Lung (tissue), 12 donors: ENCODE data around the gene MAP3K4. TPM values are rescaled to one million over a fixed set of nuclear protein-coding genes. Genes with fewer than 3 reads are reported as not detected.

Experiments
- ATAC-seq: fragments of 200-7000 bp; cut with Tn5 transposase; one replicate; pipeline ENCODE4 v1.9.1; 2020; ENCODE audit warnings: moderate number of reproducible peaks; ENCODE audit not compliant: insufficient read depth, low FRiP score
- DNase-seq, 3 donors: peaks; one replicate each; pipeline ENCODE4 v3.0.0-alpha.2; 2013 to 2017
- H3K27ac ChIP-seq, 2 donors: one replicate each; pipeline ENCODE4 v1.5.1; 2013; ENCODE audit warnings: mild to moderate bottlenecking in 2 of 2, moderate library complexity in 2 of 2, control low read depth in 1 of 2, inconsistent platforms in 1 of 2, low read depth in 1 of 2, low read length in 1 of 2
- H3K27me3 ChIP-seq, 3 donors: one replicate each; pipeline ENCODE4 v1.5.1; 2013; ENCODE audit warnings: low read length in 2 of 3; ENCODE audit not compliant: control insufficient read depth in 3 of 3, insufficient read depth in 3 of 3
- H3K36me3 ChIP-seq, 4 donors: one replicate each; pipeline ENCODE4 v1.5.1; 2013; ENCODE audit warnings: low read length in 4 of 4, mild to moderate bottlenecking in 1 of 4, moderate library complexity in 1 of 4; ENCODE audit not compliant: control insufficient read depth in 4 of 4, insufficient read depth in 4 of 4
- H3K4me1 ChIP-seq, 5 donors: one replicate each; pipeline ENCODE4 v1.5.1; 2013; ENCODE audit warnings: low read length in 5 of 5, mild to moderate bottlenecking in 2 of 5, moderate library complexity in 1 of 5; ENCODE audit not compliant: control insufficient read depth in 5 of 5, insufficient read depth in 5 of 5
- H3K4me3 ChIP-seq: one replicate; pipeline ENCODE4 v1.5.1; 2013; ENCODE audit warnings: mild to moderate bottlenecking, control low read depth, moderate library complexity
- H3K9ac ChIP-seq, 2 donors: one replicate each; pipeline ENCODE4 v1.5.1; 2013; ENCODE audit warnings: low read length in 2 of 2, control low read depth in 1 of 2; ENCODE audit not compliant: insufficient read depth in 1 of 2
- H3K9me3 ChIP-seq, 4 donors: one replicate each; pipeline ENCODE4 v1.5.1; 2013; ENCODE audit warnings: low read length in 3 of 4, mild to moderate bottlenecking in 1 of 4, moderate library complexity in 1 of 4; ENCODE audit not compliant: control insufficient read depth in 4 of 4, insufficient read depth in 3 of 4
- WGBS, 2 donors: extraction: QIAGEN DNeasy Blood & Tissue Kit; methylation state at CpG; one replicate each; pipeline ENCODE4 v1.1.7; 2013; 5-methylcytosine and 5-hydroxymethylcytosine counted together
- polyA plus RNA-seq, 2 donors: library from polyadenylated mRNA; stranded (reverse); fragments of 200-250 nt; gene quantifications; one replicate each; pipeline ENCODE4 v1.2.1, GENCODE V29; 2013
- total RNA-seq, 2 donors: library from RNA; depleted of rRNA in 1 of 2; stranded (reverse); fragments of >200 nt in 1 of 2; gene quantifications; one replicate each; pipeline ENCODE4 v1.2.1, GENCODE V29; 2014 to 2021
- TF ChIP-seq, protein P1 (sequence below): IDR thresholded peaks from 2 replicates; pipeline ENCODE4 v1.5.1; 2012; ENCODE audit warnings: mild to moderate bottlenecking; ENCODE audit errors: control extremely low read depth, extremely low read depth
- donor health status: control.
- donor health status: control.
- donor health status: Bipolar disorder and iron deficiency.
- donor health status: healthy.
- donor health status: DM: yes; HTN: yes; CAD: no.

MAP3K4 gene
- total and polyA plus RNA-seq, 4 donors: 8.6 to 56.8 (median 29.9) TPM

DNA sequence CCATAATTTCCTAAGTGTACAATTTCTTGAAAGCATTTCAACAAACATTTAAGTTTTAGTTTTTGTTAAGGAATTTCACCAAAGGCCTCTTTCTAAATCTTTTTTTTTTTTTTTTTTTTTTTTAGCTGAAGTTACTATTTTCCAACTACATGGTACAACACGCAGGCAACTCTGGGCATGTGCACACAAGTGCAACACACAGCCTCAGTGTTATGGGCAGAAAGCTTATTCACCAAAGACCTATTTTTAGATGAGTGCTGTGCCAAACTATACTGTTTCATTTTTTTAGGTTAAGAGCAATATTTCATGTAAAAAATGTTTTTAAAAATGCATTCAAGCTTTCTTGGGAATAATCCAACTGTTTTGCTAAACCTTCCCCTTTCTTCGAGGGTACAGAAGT is 42.0 kb upstream of the MAP3K4 start:
- Histone ChIP-seq H3K27me3 (no peaks in the 10 kb centered on the region), H3K4me3 (no peak overlapping the region), H3K4me1 (peaks cover 0 to 7% (median 4%) of the 10 kb centered on the region in 5 donors), H3K9me3 (no peaks in the 10 kb centered on the region), H3K27ac (peak overlapping the region in 1 of 2 donors; percentile 82), H3K9ac (no peak overlapping the region), H3K36me3 (no peaks in the 10 kb centered on the region)
- TF ChIP-seq, protein P1, sequence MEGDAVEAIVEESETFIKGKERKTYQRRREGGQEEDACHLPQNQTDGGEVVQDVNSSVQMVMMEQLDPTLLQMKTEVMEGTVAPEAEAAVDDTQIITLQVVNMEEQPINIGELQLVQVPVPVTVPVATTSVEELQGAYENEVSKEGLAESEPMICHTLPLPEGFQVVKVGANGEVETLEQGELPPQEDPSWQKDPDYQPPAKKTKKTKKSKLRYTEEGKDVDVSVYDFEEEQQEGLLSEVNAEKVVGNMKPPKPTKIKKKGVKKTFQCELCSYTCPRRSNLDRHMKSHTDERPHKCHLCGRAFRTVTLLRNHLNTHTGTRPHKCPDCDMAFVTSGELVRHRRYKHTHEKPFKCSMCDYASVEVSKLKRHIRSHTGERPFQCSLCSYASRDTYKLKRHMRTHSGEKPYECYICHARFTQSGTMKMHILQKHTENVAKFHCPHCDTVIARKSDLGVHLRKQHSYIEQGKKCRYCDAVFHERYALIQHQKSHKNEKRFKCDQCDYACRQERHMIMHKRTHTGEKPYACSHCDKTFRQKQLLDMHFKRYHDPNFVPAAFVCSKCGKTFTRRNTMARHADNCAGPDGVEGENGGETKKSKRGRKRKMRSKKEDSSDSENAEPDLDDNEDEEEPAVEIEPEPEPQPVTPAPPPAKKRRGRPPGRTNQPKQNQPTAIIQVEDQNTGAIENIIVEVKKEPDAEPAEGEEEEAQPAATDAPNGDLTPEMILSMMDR: no peak
- 62 to 76% methylated on average over 2 of the region's 2 CpGs for WGBS, 2 donors
- no peak for ATAC-seq
- DNase-seq: no peak

DNA sequence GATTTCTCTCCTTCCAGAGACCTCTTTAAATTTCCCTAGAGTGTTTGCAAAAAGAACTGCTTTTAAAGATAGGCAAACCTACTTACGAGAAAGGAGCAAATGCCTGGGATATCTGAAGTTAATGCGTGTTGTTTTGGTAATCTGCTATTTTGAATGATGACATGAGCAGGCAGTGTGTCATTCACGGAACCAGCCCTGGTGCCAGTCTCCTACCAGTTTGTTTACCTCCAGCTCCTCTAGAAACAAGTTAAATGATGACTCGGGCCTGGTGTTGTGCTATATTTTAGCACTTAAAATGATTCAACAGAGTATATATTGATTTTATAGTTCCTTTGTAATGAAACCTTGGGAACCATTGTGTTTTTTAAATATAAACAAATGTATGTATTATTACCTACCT is 41.1 kb upstream of the MAP3K4 start:
- Histone ChIP-seq H3K36me3 (no peaks in the 10 kb centered on the region), H3K9ac (no peak overlapping the region), H3K27ac (peak overlapping the region in 1 of 2 donors; percentile 82), H3K4me3 (no peak overlapping the region), H3K9me3 (no peaks in the 10 kb centered on the region), H3K4me1 (peaks cover 0 to 7% (median 4%) of the 10 kb centered on the region in 5 donors), H3K27me3 (no peaks in the 10 kb centered on the region)
- DNase-seq (peak in 2 of 3 donors; percentile 9 to 31), ATAC-seq (peak; percentile 71)
- TF ChIP-seq, protein P1: no peak
- 37 to 38% methylated on average over 4 of the region's 4 CpGs for WGBS, 2 donors

DNA sequence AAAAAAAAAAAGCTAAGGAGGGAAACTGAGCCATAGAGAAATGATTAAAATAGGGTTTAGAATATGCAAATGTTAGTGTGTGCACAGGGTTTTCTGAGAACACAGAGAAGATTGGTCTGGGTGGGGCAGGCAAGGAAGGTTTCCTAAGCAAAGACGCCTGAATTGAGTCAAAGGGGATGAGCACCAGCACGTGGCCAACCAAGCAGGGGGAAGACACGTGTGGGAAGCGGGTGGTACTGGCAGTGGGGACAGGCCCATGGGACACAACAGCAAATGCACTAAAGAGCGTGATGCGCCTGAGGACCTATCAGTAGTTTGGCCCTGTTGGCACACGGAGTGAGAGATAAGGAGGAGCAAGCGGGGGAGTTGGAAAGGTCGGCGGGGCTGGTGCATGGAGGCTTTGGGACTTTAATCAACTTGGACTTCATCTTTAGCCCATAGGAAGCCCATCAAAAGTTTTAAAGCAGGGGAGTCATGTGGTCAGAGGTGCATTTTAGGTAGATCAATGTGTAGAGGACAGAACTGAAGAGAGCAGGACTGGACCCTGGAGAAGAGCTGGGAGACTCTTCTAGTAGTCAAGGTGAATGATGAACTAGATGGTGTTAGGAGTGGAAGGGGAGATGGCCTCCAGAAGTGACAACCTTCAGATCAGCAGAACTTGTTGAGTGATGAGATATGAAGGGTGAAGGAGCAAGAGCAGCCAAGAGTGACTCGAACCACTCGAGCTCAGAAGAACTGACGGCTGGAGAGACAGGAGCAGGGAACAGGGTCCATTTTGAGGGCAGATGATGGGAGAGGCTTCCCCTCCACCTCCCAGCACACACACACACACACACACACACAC is 40.2 kb upstream of the MAP3K4 start:
- no peaks in the 10 kb centered on the region for H3K9me3 ChIP-seq
- H3K36me3 ChIP-seq: no peaks in the 10 kb centered on the region
- TF ChIP-seq, protein P1: no peak
- H3K27ac ChIP-seq: peak overlapping the region in 1 of 2 donors; percentile 39
- H3K9ac ChIP-seq: no peak overlapping the region
- no peak for DNase-seq
- no peak for ATAC-seq
- H3K27me3 ChIP-seq: no peaks in the 10 kb centered on the region
- no peak overlapping the region for H3K4me3 ChIP-seq
- WGBS, 2 donors: 89 to 95% methylated on average over 13 of the region's 13 CpGs
- peaks cover 0 to 7% (median 4%) of the 10 kb centered on the region in 5 donors for H3K4me1 ChIP-seq
